ENCODE data around the gene IL17RB. TPM values are rescaled to one million over a fixed set of nuclear protein-coding genes. Genes with fewer than 3 reads are reported as not detected.
A peak's percentile ranks its signal among the peaks of the same experiment; 100 is the strongest.

IL17RB gene
- total RNA-seq, 4 donors from 2014 or later, result 1.5 to 1.7 TPM; not detected in 2

DNA sequence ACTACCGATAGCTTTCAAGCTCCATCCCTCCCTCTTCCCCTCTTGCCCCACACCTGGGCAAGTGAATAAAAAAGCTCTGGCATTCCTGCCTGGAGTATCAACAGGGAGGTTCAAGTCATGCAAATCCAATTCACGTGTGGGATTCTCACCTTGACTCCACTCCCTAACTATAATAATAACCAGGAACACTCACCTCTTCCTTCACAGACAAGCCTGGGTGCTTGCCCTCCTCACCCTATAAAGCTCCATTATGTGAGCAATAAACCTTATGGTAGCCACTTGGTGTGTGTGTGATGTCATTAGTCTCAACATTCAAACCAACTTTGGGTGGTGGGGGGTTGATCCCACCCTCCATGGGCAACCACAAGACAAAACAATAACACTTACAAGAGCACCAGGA lies 16.8 kb upstream of the IL17RB start:
- TF ChIP-seq, protein P1, sequence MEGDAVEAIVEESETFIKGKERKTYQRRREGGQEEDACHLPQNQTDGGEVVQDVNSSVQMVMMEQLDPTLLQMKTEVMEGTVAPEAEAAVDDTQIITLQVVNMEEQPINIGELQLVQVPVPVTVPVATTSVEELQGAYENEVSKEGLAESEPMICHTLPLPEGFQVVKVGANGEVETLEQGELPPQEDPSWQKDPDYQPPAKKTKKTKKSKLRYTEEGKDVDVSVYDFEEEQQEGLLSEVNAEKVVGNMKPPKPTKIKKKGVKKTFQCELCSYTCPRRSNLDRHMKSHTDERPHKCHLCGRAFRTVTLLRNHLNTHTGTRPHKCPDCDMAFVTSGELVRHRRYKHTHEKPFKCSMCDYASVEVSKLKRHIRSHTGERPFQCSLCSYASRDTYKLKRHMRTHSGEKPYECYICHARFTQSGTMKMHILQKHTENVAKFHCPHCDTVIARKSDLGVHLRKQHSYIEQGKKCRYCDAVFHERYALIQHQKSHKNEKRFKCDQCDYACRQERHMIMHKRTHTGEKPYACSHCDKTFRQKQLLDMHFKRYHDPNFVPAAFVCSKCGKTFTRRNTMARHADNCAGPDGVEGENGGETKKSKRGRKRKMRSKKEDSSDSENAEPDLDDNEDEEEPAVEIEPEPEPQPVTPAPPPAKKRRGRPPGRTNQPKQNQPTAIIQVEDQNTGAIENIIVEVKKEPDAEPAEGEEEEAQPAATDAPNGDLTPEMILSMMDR (IDR thresholded peaks at IDR 0.05), result no peak
- no peak for DNase-seq (ENCODE audit: low spot score)
- ATAC-seq (ENCODE audit: low FRiP score), result no peak

DNA sequence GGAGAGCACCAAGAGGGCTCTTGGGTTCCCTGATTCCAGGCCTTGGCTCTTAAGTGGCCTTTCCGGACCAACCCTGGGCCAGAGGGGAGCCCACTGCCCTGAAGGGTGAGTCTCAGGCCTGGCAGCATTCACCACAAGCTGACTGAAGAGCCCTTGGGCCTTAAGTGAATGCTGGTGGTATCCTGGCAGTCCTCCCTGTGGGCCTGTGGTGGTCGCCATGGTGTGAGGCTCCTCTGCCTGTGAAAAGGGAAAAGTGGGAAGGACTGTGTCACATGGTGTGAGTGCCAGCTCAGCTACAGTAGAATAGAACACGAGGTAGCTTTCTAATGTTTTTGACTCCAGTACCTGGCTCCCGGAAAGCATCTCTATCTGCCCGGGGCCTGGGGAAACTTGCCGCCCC lies 15.4 kb upstream of the IL17RB start:
- ATAC-seq (ENCODE audit: low FRiP score) (no peak), DNase-seq (ENCODE audit: low spot score) (no peak)
- TF ChIP-seq, protein P1 (IDR thresholded peaks at IDR 0.05), result no peak

- TF ChIP-seq, protein P1 (IDR thresholded peaks at IDR 0.05), result no peak
- ATAC-seq (ENCODE audit: low FRiP score) (peak; percentile 19), DNase-seq (ENCODE audit: low spot score) (no peak)
Observed at GRCh38 chr3:53833053-53833645, 13.2 kb upstream of the IL17RB start.

DNA sequence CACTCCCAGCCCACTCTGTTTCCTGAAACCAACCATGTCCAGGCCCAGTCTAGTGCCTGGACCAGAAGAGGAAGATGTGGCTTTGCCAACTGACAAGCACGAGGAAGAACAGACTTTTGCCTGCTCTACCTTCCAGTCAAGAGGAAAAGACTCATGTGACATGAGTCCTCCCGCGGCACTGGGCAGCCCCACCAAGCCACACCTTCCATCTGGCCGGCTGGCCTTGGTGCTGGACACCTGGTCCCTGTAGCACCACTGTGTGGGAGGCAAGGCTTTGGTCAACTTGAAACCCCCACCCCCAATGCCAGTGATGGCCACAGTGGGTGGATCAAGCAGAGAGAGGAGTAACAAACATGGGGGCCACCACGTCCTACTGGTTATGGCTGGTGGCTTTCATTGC lies 12.7 kb upstream of the IL17RB start:
- peak; percentile 22 for ATAC-seq (ENCODE audit: low FRiP score)
- no peak for DNase-seq (ENCODE audit: low spot score)
- TF ChIP-seq, protein P1 (IDR thresholded peaks at IDR 0.05), result no peak

DNA sequence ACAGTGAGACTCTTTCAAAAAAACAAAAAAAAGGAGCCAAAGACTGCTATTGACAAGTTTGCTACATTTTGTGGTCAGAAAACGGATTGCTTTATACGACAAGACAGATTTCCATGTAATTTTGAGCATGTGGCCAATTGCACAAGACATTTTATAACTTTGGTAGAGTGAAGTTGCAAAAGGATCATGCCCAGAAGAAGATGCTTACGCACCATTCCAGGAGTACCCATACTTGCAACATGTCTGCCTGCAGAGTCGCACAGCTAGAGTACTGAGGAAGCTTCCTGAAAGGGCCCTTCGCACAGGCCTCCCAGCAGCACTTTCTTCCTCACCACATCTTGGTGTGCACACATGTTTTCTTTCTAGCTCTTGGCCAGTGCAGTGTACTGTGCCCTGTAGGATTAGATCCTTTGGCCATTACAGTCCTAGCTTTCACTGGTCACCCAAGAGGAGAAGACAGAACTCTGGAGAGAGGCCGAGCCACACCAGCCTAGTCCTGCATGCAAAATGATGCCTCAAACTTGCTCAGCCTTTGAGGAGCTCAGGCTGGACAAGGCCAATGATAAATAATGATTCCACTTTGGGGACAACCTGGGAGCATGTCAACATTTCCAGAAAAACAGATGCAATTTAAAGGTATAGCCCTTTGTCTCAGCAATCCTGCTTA lies 11.8 kb upstream of the IL17RB start:
- TF ChIP-seq, protein P1 (IDR thresholded peaks at IDR 0.05), result no peak
- DNase-seq (ENCODE audit: low spot score) (no peak), ATAC-seq (ENCODE audit: low FRiP score) (no peak)

GRCh38 chr3:53835257-53835656 lies 11.1 kb upstream of the IL17RB start:
- DNase-seq (ENCODE audit: low spot score) (no peak), ATAC-seq (ENCODE audit: low FRiP score) (no peak)
- TF ChIP-seq, protein P1 (IDR thresholded peaks at IDR 0.05), result no peak
